K562 (cell line): ENCODE measurements around the gene TGM3. TPM values are rescaled to one million over a fixed set of nuclear protein-coding genes. Genes with fewer than 3 reads are reported as not detected.

Experiments used
- ESRRB ChIP-seq: fragments of 250-450 bp; sonication (Bioruptor Pico); IDR thresholded peaks from 2 replicates; pipeline ENCODE4 v1.5.0; 2020; ENCODE audit warnings: mild to moderate bottlenecking, moderate library complexity, borderline replicate concordance
- ETV6 ChIP-seq, 3 experiments: fragments of 150-350 bp in 1 of 3; sonication (generic) in 1 of 3; formaldehyde crosslinking in 1 of 3; IDR thresholded peaks; 2 replicates each; pipeline versions ENCODE4 v1.6.1 to v1.8.0; 2014 to 2022; ENCODE audit warnings: borderline replicate concordance in 2 of 3, low read depth in 2 of 3, antibody characterized with exemption in 1 of 3, low read length in 1 of 3, mild to moderate bottlenecking in 1 of 3, missing genetic modification reagents in 1 of 3
- FOXM1 ChIP-seq, 2 experiments: fragments of 450-650 bp in 1 of 2; sonication (generic) in 1 of 2; formaldehyde crosslinking in 1 of 2; IDR thresholded peaks; 2 replicates each; pipeline versions ENCODE4 v1.6.1 to v1.9.0; 2017 to 2022; ENCODE audit warnings: low read depth in 2 of 2, mild to moderate bottlenecking in 2 of 2, missing genetic modification reagents in 1 of 2, moderate library complexity in 1 of 2
- HIVEP1 ChIP-seq: fragments of 250-450 bp; sonication (Bioruptor Pico); IDR thresholded peaks from 2 replicates; pipeline ENCODE4 v1.4.0; 2020; ENCODE audit warnings: mild to moderate bottlenecking
- KDM4B ChIP-seq, 2 experiments: fragments of 450-650 bp in 1 of 2; sonication (generic) in 1 of 2; IDR thresholded peaks; 2 replicates each; pipeline ENCODE4 v1.6.1; 2016 to 2017; ENCODE audit warnings: borderline replicate concordance in 2 of 2, antibody characterized with exemption in 1 of 2, low read depth in 1 of 2, mild to moderate bottlenecking in 1 of 2
- MIER1 ChIP-seq: fragments of 450-650 bp; IDR thresholded peaks from 2 replicates; pipeline ENCODE4 v1.6.1; 2016; ENCODE audit warnings: antibody characterized with exemption, mild to moderate bottlenecking, low read depth
- PHF21A ChIP-seq: fragments of 450-650 bp; IDR thresholded peaks from 2 replicates; pipeline ENCODE4 v1.6.1; 2017; ENCODE audit warnings: low read depth, borderline replicate concordance
- RFX5 ChIP-seq: IDR thresholded peaks from 2 replicates; pipeline ENCODE4 v1.6.1; 2011; ENCODE audit warnings: low read depth, mild to moderate bottlenecking, improper control_type of control experiment, low read length
- SAFB ChIP-seq: fragments of 200-400 bp; formaldehyde crosslinking; IDR thresholded peaks from 2 replicates; pipeline ENCODE4 v1.6.1; 2017; ENCODE audit warnings: low read depth, low read length, borderline replicate concordance
- SRSF1 ChIP-seq: fragments of 200-400 bp; formaldehyde crosslinking; IDR thresholded peaks from 2 replicates; pipeline ENCODE4 v1.6.1; 2017; ENCODE audit warnings: mild to moderate bottlenecking, low read depth, low read length, moderate library complexity
- TRIM28 ChIP-seq: fragments of 450-650 bp; IDR thresholded peaks from 2 replicates; pipeline ENCODE4 v1.6.1; 2017
- ZNF212 ChIP-seq: fragments of 450-650 bp; formaldehyde crosslinking; IDR thresholded peaks from 2 replicates; pipeline ENCODE4 v1.4.0; 2020; ENCODE audit warnings: mild to moderate bottlenecking
- ZNF584 ChIP-seq: fragments of 200-800 bp; sonication (Bioruptor generic); IDR thresholded peaks from 2 replicates; pipeline ENCODE4 v1.6.1; 2016; ENCODE audit warnings: low read depth, mild to moderate bottlenecking, missing genetic modification characterization, missing compliant biosample characterization
- polyA plus RNA-seq, 8 experiments: library from polyadenylated mRNA; depleted of rRNA in 4 of 8; stranded (reverse) in 5 of 8; unstranded in 3 of 8; fragments of >200 nt; fragmentation: Nextera tagmentation in 2 of 8; fragmentation: Illumina TruSeq in 1 of 8; extraction: Ambion mirVana in 2 of 8; extraction: Trizol in 1 of 8; gene quantifications; 2 replicates each; pipeline versions ENCODE4 v1.2.1 to v1.2.3, GENCODE V29; 2011 to 2014; ENCODE audit warnings: inconsistent platforms in 1 of 8, missing spikeins in 1 of 8
- total RNA-seq, 7 experiments: library from RNA; depleted of rRNA in 6 of 7; stranded (reverse); fragments of >200 nt in 6 of 7; fragmentation: Illumina TruSeq in 2 of 7; extraction: Trizol in 2 of 7; gene quantifications; 2 replicates each; pipeline versions ENCODE4 v1.2.1 to v1.2.3, GENCODE V29; 2011 to 2021; ENCODE audit warnings: low replicate concordance in 1 of 7
- TF ChIP-seq, protein P1 (sequence below), 2 experiments: IDR thresholded peaks; 2 replicates each; pipeline ENCODE4 v1.6.1; 2012; ENCODE audit warnings: improper control_type of control experiment in 2 of 2, low read depth in 2 of 2, low read length in 2 of 2, borderline replicate concordance in 1 of 2
- TF ChIP-seq, protein P2 (sequence below), 2 experiments: fragments of 450-650 bp; IDR thresholded peaks; 2 replicates each; pipeline ENCODE4 v1.6.1; 2018; ENCODE audit warnings: mild to moderate bottlenecking in 2 of 2, low read depth in 1 of 2; ENCODE audit not compliant: partially characterized antibody in 2 of 2
- TF ChIP-seq, protein P3 (sequence below), 2 experiments: fragments of 450-650 bp in 1 of 2; sonication (generic) in 1 of 2; formaldehyde crosslinking; conservative IDR thresholded peaks; 2 replicates each; pipeline versions ENCODE4 v1.4.0 to v1.8.1; 2020 to 2022; ENCODE audit warnings: mild to moderate bottlenecking in 1 of 2, missing genetic modification reagents in 1 of 2
- TF ChIP-seq, protein P4 (sequence below): fragments of 250-450 bp; sonication (Bioruptor Pico); IDR thresholded peaks from 2 replicates; pipeline ENCODE4 v1.5.0; 2021

Gene TGM3
- total and polyA plus RNA-seq, 9 of the 15 experiments (the other 6 are each of a cell fraction or from before 2014, with no cell fraction given): not detected

DNA sequence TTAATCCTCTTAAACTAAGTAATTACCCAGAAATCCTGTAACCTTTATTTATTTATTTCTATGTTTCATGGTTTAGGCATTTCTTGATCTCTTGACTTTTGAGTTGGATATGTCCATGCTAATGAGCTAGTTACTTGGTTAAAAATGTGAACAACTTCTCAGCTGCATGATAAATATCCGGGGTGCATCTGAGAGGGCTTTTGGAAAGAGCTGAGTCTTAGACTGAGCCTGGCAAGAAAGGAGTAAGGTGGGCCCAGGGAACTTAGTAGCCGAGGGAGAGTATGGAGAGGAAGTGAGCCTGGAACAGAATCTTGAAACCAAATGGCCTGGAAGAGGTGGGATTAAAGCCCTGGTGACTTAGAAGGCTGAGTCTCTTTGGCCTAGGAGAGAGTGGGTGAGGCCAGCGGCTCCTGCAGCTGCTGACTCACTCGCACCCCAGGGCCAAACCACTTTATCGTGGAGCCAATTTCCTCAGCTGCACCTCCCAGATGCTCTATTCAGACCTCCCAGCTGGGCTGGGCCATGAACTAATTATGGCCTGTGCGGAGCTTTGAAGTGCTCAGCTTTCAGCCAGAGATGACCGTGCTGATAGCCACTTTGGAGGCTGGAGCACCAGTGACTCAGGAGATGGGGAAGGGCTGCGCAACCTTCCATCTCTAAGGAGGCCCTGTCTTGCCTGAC, 19.1 kb downstream of the TGM3 start (continued):
- TF ChIP-seq, protein P1, sequence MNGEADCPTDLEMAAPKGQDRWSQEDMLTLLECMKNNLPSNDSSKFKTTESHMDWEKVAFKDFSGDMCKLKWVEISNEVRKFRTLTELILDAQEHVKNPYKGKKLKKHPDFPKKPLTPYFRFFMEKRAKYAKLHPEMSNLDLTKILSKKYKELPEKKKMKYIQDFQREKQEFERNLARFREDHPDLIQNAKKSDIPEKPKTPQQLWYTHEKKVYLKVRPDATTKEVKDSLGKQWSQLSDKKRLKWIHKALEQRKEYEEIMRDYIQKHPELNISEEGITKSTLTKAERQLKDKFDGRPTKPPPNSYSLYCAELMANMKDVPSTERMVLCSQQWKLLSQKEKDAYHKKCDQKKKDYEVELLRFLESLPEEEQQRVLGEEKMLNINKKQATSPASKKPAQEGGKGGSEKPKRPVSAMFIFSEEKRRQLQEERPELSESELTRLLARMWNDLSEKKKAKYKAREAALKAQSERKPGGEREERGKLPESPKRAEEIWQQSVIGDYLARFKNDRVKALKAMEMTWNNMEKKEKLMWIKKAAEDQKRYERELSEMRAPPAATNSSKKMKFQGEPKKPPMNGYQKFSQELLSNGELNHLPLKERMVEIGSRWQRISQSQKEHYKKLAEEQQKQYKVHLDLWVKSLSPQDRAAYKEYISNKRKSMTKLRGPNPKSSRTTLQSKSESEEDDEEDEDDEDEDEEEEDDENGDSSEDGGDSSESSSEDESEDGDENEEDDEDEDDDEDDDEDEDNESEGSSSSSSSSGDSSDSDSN (IDR thresholded peaks at IDR 0.05; ENCODE audit: borderline replicate concordance in 1 of 2, low read depth in 2 of 2, low read length in 2 of 2): 0 out of 4 replicates have a peak, but pooled peaks of 1 of the 2 experiments have one; percentile 27
- TF ChIP-seq ZNF584 (CRISPR knock-in tag) (peak; percentile 56; the same call in 1 of the 2 replicates), PHF21A (peak; percentile 93; the same call in 1 of the 2 replicates), ZNF212 (CRISPR knock-in tag) (no peak), HIVEP1 (CRISPR knock-in tag) (no peak), SRSF1 (no peak), MIER1 (no peak), ETV6 (IDR thresholded peaks at IDR 0.05; ENCODE audit: borderline replicate concordance in 1 of 2, low read depth in 2 of 2, low read length in 1 of 2) (no peak), ETV6 (CRISPR knock-in tag; IDR thresholded peaks at IDR 0.05; ENCODE audit: borderline replicate concordance) (no peak), SAFB (no peak), ESRRB (CRISPR knock-in tag) (no peak), KDM4B (IDR thresholded peaks at IDR 0.05; ENCODE audit: borderline replicate concordance in 2 of 2, low read depth in 1 of 2) (no peak), TRIM28 (0 out of 2 replicates have a peak, but pooled peaks have one; percentile 21), FOXM1 (IDR thresholded peaks at IDR 0.05; ENCODE audit: low read depth) (no peak), FOXM1 (CRISPR knock-in tag; IDR thresholded peaks at IDR 0.05; ENCODE audit: low read depth) (no peak), RFX5 (no peak)
- TF ChIP-seq, protein P2, sequence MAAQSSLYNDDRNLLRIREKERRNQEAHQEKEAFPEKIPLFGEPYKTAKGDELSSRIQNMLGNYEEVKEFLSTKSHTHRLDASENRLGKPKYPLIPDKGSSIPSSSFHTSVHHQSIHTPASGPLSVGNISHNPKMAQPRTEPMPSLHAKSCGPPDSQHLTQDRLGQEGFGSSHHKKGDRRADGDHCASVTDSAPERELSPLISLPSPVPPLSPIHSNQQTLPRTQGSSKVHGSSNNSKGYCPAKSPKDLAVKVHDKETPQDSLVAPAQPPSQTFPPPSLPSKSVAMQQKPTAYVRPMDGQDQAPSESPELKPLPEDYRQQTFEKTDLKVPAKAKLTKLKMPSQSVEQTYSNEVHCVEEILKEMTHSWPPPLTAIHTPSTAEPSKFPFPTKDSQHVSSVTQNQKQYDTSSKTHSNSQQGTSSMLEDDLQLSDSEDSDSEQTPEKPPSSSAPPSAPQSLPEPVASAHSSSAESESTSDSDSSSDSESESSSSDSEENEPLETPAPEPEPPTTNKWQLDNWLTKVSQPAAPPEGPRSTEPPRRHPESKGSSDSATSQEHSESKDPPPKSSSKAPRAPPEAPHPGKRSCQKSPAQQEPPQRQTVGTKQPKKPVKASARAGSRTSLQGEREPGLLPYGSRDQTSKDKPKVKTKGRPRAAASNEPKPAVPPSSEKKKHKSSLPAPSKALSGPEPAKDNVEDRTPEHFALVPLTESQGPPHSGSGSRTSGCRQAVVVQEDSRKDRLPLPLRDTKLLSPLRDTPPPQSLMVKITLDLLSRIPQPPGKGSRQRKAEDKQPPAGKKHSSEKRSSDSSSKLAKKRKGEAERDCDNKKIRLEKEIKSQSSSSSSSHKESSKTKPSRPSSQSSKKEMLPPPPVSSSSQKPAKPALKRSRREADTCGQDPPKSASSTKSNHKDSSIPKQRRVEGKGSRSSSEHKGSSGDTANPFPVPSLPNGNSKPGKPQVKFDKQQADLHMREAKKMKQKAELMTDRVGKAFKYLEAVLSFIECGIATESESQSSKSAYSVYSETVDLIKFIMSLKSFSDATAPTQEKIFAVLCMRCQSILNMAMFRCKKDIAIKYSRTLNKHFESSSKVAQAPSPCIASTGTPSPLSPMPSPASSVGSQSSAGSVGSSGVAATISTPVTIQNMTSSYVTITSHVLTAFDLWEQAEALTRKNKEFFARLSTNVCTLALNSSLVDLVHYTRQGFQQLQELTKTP (IDR thresholded peaks at IDR 0.05; ENCODE audit: low read depth in 1 of 2, partially characterized antibody in 2 of 2): no peak
- TF ChIP-seq, protein P3, sequence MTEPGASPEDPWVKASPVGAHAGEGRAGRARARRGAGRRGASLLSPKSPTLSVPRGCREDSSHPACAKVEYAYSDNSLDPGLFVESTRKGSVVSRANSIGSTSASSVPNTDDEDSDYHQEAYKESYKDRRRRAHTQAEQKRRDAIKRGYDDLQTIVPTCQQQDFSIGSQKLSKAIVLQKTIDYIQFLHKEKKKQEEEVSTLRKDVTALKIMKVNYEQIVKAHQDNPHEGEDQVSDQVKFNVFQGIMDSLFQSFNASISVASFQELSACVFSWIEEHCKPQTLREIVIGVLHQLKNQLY (CRISPR knock-in tag; conservative IDR thresholded peaks at IDR 0.05): no peak
- TF ChIP-seq, protein P4, sequence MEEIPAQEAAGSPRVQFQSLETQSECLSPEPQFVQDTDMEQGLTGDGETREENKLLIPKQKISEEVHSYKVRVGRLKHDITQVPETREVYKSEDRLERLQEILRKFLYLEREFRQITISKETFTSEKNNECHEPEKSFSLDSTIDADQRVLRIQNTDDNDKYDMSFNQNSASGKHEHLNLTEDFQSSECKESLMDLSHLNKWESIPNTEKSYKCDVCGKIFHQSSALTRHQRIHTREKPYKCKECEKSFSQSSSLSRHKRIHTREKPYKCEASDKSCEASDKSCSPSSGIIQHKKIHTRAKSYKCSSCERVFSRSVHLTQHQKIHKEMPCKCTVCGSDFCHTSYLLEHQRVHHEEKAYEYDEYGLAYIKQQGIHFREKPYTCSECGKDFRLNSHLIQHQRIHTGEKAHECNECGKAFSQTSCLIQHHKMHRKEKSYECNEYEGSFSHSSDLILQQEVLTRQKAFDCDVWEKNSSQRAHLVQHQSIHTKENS (CRISPR knock-in tag): no peak
